Fibroblast of mammary gland (primary cell): ENCODE measurements around the gene DOLPP1.
"Not testable (repeated sequence)": the region's sequence is repeated elsewhere in the genome, so short reads cannot be mapped to it uniquely, and the experiment has no call there.

Experiments
- DNase-seq: peaks from one replicate; pipeline ENCODE4 v3.0.0-alpha.2; 2010; ENCODE audit warnings: low read depth
- H3K4me3 ChIP-seq: 2 replicates; pipeline ENCODE4 v1.5.1; 2011; ENCODE audit warnings: low read depth, mild to moderate bottlenecking, low read length, moderate library complexity; ENCODE audit not compliant: control insufficient read depth
- TF ChIP-seq, protein P1 (sequence below): conservative IDR thresholded peaks from 2 replicates; pipeline ENCODE4 v1.5.1; 2011; ENCODE audit warnings: low read depth, low read length, inconsistent platforms; ENCODE audit not compliant: control insufficient read depth, insufficient read depth

Gene DOLPP1, protein sequence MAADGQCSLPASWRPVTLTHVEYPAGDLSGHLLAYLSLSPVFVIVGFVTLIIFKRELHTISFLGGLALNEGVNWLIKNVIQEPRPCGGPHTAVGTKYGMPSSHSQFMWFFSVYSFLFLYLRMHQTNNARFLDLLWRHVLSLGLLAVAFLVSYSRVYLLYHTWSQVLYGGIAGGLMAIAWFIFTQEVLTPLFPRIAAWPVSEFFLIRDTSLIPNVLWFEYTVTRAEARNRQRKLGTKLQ

GRCh38 chr9:129080601-129081387 is at the start of gene DOLPP1:
DOLPP1 (plus strand) TSS chr9:129081111; CDS start chr9:129081132, 21 bp downstream.
- peak within 1 kb of the TSS; percentile 85 for H3K4me3 ChIP-seq
- TF ChIP-seq, protein P1, sequence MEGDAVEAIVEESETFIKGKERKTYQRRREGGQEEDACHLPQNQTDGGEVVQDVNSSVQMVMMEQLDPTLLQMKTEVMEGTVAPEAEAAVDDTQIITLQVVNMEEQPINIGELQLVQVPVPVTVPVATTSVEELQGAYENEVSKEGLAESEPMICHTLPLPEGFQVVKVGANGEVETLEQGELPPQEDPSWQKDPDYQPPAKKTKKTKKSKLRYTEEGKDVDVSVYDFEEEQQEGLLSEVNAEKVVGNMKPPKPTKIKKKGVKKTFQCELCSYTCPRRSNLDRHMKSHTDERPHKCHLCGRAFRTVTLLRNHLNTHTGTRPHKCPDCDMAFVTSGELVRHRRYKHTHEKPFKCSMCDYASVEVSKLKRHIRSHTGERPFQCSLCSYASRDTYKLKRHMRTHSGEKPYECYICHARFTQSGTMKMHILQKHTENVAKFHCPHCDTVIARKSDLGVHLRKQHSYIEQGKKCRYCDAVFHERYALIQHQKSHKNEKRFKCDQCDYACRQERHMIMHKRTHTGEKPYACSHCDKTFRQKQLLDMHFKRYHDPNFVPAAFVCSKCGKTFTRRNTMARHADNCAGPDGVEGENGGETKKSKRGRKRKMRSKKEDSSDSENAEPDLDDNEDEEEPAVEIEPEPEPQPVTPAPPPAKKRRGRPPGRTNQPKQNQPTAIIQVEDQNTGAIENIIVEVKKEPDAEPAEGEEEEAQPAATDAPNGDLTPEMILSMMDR = no peak
- peak; percentile 98 for DNase-seq

DNA sequence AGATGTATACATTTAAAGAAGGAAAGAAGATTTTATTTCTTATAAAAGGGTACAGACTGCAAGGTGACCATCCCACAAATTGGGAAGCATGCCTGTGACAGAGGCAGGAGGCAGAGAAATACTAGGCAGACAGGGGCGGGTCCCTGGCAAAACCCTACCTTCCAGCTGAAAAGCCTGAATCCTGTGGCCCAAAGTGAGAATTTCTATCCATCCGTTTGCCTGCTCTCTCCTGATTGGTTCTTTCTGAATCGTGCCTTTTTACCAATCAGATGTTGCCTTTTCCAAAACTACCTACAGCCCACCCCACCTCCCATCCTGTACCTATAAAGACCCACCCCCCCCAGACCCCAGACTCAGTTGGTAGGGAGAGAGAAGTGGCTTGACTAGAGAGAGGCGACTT is 49.4 kb upstream of the DOLPP1 start:
- DNase-seq = no peak
- TF ChIP-seq, protein P1 = no peak
- no peak overlapping the region for H3K4me3 ChIP-seq

- no peak overlapping the region for H3K4me3 ChIP-seq
- TF ChIP-seq, protein P1 = no peak
- no peak for DNase-seq
These were observed 48.3 kb upstream of the DOLPP1 start for GRCh38 chr9:129032541-129033159.

GRCh38 chr9:129033216-129033615 is 47.7 kb upstream of the DOLPP1 start:
- TF ChIP-seq, protein P1 = no peak

GRCh38 chr9:129035838-129036237 is 45.1 kb upstream of the DOLPP1 start:
- peak overlapping the region; percentile 57 for H3K4me3 ChIP-seq
- DNase-seq = not testable (repeated sequence)

More at GRCh38 chr9:129033216-129033615, 47.7 kb upstream of the DOLPP1 start:
- H3K4me3 ChIP-seq = no peak overlapping the region
- DNase-seq = no peak

GRCh38 chr9:129036241-129036922 is 44.5 kb upstream of the DOLPP1 start, which contains the start of gene MIGA2:
MIGA2 (plus strand) TSS chr9:129036626; CDS start chr9:129040595, 3,969 bp downstream.
- TF ChIP-seq, protein P1 = no peak
- peak within 1 kb of the TSS; percentile 94 for H3K4me3 ChIP-seq
- peak; percentile 98 for DNase-seq
